ENCODE data around the gene FBL.

GRCh38 chr19:39831679-39832078, 14.5 kb downstream of the FBL start:
- TF ChIP-seq CTCF (IDR thresholded peaks at IDR 0.05) (no peak), POLR2AphosphoS5 (IDR thresholded peaks at IDR 0.05; ENCODE audit: low read depth, low read length) (no peak), REST (IDR thresholded peaks at IDR 0.05; ENCODE audit: insufficient read depth in 1 of 2, low read depth in 2 of 2, low read length in 1 of 2) (no peak), SIN3A (IDR thresholded peaks at IDR 0.05; ENCODE audit: borderline replicate concordance, insufficient read depth, low read depth, low read length) (no peak), TCF7L2 (IDR thresholded peaks at IDR 0.05; ENCODE audit: low read depth, low read length) (no peak)

Measured in Panc1 (cell line).